Muscle layer of colon (tissue), 2 donors: ENCODE measurements around the gene P2RX2.

Source experiments
- H3K27ac ChIP-seq: one replicate; pipeline ENCODE4 v1.7.0; 2013; ENCODE audit warnings: low read depth, mild to moderate bottlenecking, low read length, moderate library complexity
- H3K27me3 ChIP-seq, 2 donors: one replicate each; pipeline ENCODE4 v1.7.0; 2013; ENCODE audit warnings: low read length in 2 of 2, mild to moderate bottlenecking in 2 of 2; ENCODE audit not compliant: insufficient read depth in 2 of 2, control insufficient read depth in 1 of 2
- H3K36me3 ChIP-seq: one replicate; pipeline ENCODE4 v1.7.0; 2013; ENCODE audit warnings: mild to moderate bottlenecking, low read length; ENCODE audit not compliant: insufficient read depth
- H3K4me1 ChIP-seq: one replicate; pipeline ENCODE4 v1.7.0; 2013; ENCODE audit warnings: mild to moderate bottlenecking, low read length; ENCODE audit not compliant: insufficient read depth
- H3K4me3 ChIP-seq, 2 donors: one replicate each; pipeline ENCODE4 v1.7.0; 2013; ENCODE audit warnings: low read length in 2 of 2, low read depth in 1 of 2, mild to moderate bottlenecking in 1 of 2, moderate library complexity in 1 of 2
- H3K9ac ChIP-seq: one replicate; pipeline ENCODE4 v1.7.0; 2013; ENCODE audit warnings: low read length
- H3K9me3 ChIP-seq: one replicate; pipeline ENCODE4 v1.7.0; 2013; ENCODE audit warnings: mild to moderate bottlenecking, low read length
- donor health status: abdominal sarcoma.
- donor health status: Adenocarcinoma of cecum.

Gene P2RX2

GRCh38 chr12:132649226-132649945 is 30.8 kb downstream of the P2RX2 start:
- Histone ChIP-seq H3K36me3 (peaks cover 33% of the 10 kb centered on the region), H3K9me3 (no peaks in the 10 kb centered on the region), H3K27me3 (no peaks in the 10 kb centered on the region), H3K27ac (no peak overlapping the region), H3K4me3 (no peak overlapping the region), H3K4me1 (no peaks in the 10 kb centered on the region), H3K9ac (no peak overlapping the region)

- H3K36me3 ChIP-seq, result peaks cover 27% of the 10 kb centered on the region
- no peaks in the 10 kb centered on the region for H3K4me1 ChIP-seq
- H3K9me3 ChIP-seq, result no peaks in the 10 kb centered on the region
- no peak overlapping the region for H3K27ac ChIP-seq
- H3K4me3 ChIP-seq, result no peak overlapping the region
- H3K9ac ChIP-seq, result no peak overlapping the region
- no peaks in the 10 kb centered on the region for H3K27me3 ChIP-seq
Observed at GRCh38 chr12:132651444-132652100, 33.0 kb downstream of the P2RX2 start.

GRCh38 chr12:132653567-132654290 is 35.2 kb downstream of the P2RX2 start:
- no peaks in the 10 kb centered on the region for H3K27me3 ChIP-seq
- no peaks in the 10 kb centered on the region for H3K4me1 ChIP-seq
- no peak overlapping the region for H3K27ac ChIP-seq
- no peak overlapping the region for H3K4me3 ChIP-seq
- no peak overlapping the region for H3K9ac ChIP-seq
- H3K9me3 ChIP-seq, result no peaks in the 10 kb centered on the region
- H3K36me3 ChIP-seq, result peaks cover 35% of the 10 kb centered on the region

GRCh38 chr12:132657004-132657727 is 38.6 kb downstream of the P2RX2 start:
- Histone ChIP-seq H3K4me1 (no peaks in the 10 kb centered on the region), H3K36me3 (peaks cover 57% of the 10 kb centered on the region), H3K9me3 (no peaks in the 10 kb centered on the region), H3K4me3 (no peak overlapping the region), H3K27ac (no peak overlapping the region), H3K9ac (no peak overlapping the region), H3K27me3 (no peaks in the 10 kb centered on the region)

- Histone ChIP-seq H3K9me3 (no peaks in the 10 kb centered on the region), H3K27me3 (no peaks in the 10 kb centered on the region), H3K36me3 (peaks cover 59% of the 10 kb centered on the region), H3K4me1 (no peaks in the 10 kb centered on the region), H3K4me3 (no peak overlapping the region), H3K27ac (no peak overlapping the region), H3K9ac (no peak overlapping the region)
Observed at GRCh38 chr12:132658149-132658894, 39.7 kb downstream of the P2RX2 start.

GRCh38 chr12:132659146-132659545 is 40.6 kb downstream of the P2RX2 start:
- no peak overlapping the region for H3K27ac ChIP-seq

GRCh38 chr12:132660052-132660451 is 41.5 kb downstream of the P2RX2 start:
- Histone ChIP-seq H3K36me3 (peaks cover 63% of the 10 kb centered on the region), H3K4me3 (no peak overlapping the region), H3K27me3 (no peaks in the 10 kb centered on the region), H3K4me1 (no peaks in the 10 kb centered on the region), H3K9ac (no peak overlapping the region), H3K9me3 (no peaks in the 10 kb centered on the region), H3K27ac (no peak overlapping the region)

More at GRCh38 chr12:132659146-132659545, 40.6 kb downstream of the P2RX2 start:
- Histone ChIP-seq H3K9me3 (no peaks in the 10 kb centered on the region), H3K4me1 (no peaks in the 10 kb centered on the region), H3K36me3 (peaks cover 63% of the 10 kb centered on the region), H3K27me3 (no peaks in the 10 kb centered on the region), H3K9ac (no peak overlapping the region), H3K4me3 (no peak overlapping the region)

- Histone ChIP-seq H3K27ac (no peak overlapping the region), H3K9me3 (no peaks in the 10 kb centered on the region), H3K36me3 (peaks cover 63% of the 10 kb centered on the region), H3K9ac (no peak overlapping the region), H3K4me1 (no peaks in the 10 kb centered on the region), H3K4me3 (no peak overlapping the region), H3K27me3 (no peaks in the 10 kb centered on the region)
Observed at GRCh38 chr12:132660996-132661395, 42.4 kb downstream of the P2RX2 start.

- Histone ChIP-seq H3K27me3 (no peaks in the 10 kb centered on the region), H3K36me3 (peaks cover 68% of the 10 kb centered on the region), H3K9me3 (no peaks in the 10 kb centered on the region), H3K4me3 (no peak overlapping the region), H3K9ac (no peak overlapping the region), H3K27ac (no peak overlapping the region), H3K4me1 (no peaks in the 10 kb centered on the region)
Observed at GRCh38 chr12:132661972-132662371, 43.4 kb downstream of the P2RX2 start.

- Histone ChIP-seq H3K27me3 (no peaks in the 10 kb centered on the region), H3K27ac (no peak overlapping the region), H3K9me3 (no peaks in the 10 kb centered on the region), H3K9ac (no peak overlapping the region), H3K36me3 (peaks cover 64% of the 10 kb centered on the region), H3K4me3 (no peak overlapping the region), H3K4me1 (no peaks in the 10 kb centered on the region)
Observed at GRCh38 chr12:132662901-132663755, 44.6 kb downstream of the P2RX2 start.
